Endothelial cell of umbilical vein (primary cell): ENCODE measurements around the gene NSFL1C. TPM values are rescaled to one million over a fixed set of nuclear protein-coding genes. Genes with fewer than 3 reads are reported as not detected.

Experiments
- BruUV-seq: library from RNA; stranded (reverse); fragments of 400-500 nt; replicated peaks from 2 replicates; lab custom pipeline; 2021; lab: Mats Ljungman, UMichigan
- CTCF ChIA-PET: fragments of 300-600, 350-600 bp; sonication (Branson Sonifier 250); formaldehyde crosslinking; loops from one replicate; lab custom pipeline; 2021; ENCODE audit warnings: antibody characterized with exemption, inconsistent platforms; lab: Charles Lee
- POLR2A ChIA-PET: fragments of 300-600, 350-600 bp; sonication (Branson Sonifier 250); formaldehyde crosslinking; loops from one replicate; lab custom pipeline; 2021; ENCODE audit warnings: antibody characterized with exemption, inconsistent platforms; lab: Charles Lee
- DNase-seq: peaks from one replicate; pipeline ENCODE4 v3.0.0-alpha.2; 2011; ENCODE audit warnings: low read depth, low spot score
- FAIRE-seq: peaks from 2 replicates; lab custom pipeline; 2011; peaks lifted over from hg19 to GRCh38; lab: Jason Lieb, UNC
- H2AFZ ChIP-seq: 2 replicates; pipeline ENCODE4 v1.6.0; 2012; ENCODE audit warnings: low read depth, low read length, control low read depth, inconsistent platforms
- H3K27ac ChIP-seq: 2 replicates; pipeline ENCODE4 v1.5.1; 2011; ENCODE audit warnings: low read depth, mild to moderate bottlenecking, control low read depth, low read length, moderate library complexity; ENCODE audit not compliant: insufficient read depth
- H3K27me3 ChIP-seq, 2 experiments: 2 replicates each; pipeline versions ENCODE4 v1.6.0 to v1.6.1; 2011; ENCODE audit warnings: low read length in 2 of 2, mixed read lengths in 1 of 2; ENCODE audit not compliant: control insufficient read depth in 2 of 2, insufficient read depth in 2 of 2
- H3K36me3 ChIP-seq, 2 experiments: 2 replicates in 1 of 2; 3 replicates in 1 of 2; pipeline ENCODE4 v1.5.1; 2011; ENCODE audit warnings: low read length in 2 of 2, mild to moderate bottlenecking in 1 of 2, moderate library complexity in 1 of 2; ENCODE audit not compliant: control insufficient read depth in 2 of 2, insufficient read depth in 2 of 2; ENCODE audit errors: extremely low read depth in 1 of 2
- H3K4me1 ChIP-seq: 3 replicates; pipeline ENCODE4 v1.5.1; 2011; ENCODE audit warnings: mild to moderate bottlenecking, low read length; ENCODE audit not compliant: control insufficient read depth, insufficient read depth; ENCODE audit errors: extremely low read depth
- H3K4me2 ChIP-seq: 2 replicates; pipeline ENCODE4 v1.6.1; 2011; ENCODE audit warnings: low read length, control low read depth, mixed read lengths; ENCODE audit not compliant: insufficient read depth
- H3K4me3 ChIP-seq, 3 experiments: fragments of 200-600 bp in 1 of 3; sonication (generic), shearing (Covaris generic) in 1 of 3; replicated peaks in 1 of 3; 2 replicates each; pipeline ENCODE4 v1.5.1; 2011 to 2016; ENCODE audit warnings: control low read depth in 3 of 3, low read length in 3 of 3, mild to moderate bottlenecking in 2 of 3, inconsistent platforms in 1 of 3, low read depth in 1 of 3, moderate library complexity in 1 of 3; ENCODE audit not compliant: insufficient read depth in 1 of 3
- H3K79me2 ChIP-seq: 2 replicates; pipeline ENCODE4 v1.6.0; 2012; ENCODE audit warnings: low read length, inconsistent platforms; ENCODE audit not compliant: control insufficient read depth, insufficient read depth
- H3K9ac ChIP-seq: replicated peaks from 2 replicates; pipeline ENCODE3; 2011; ENCODE audit warnings: low read length, control low read depth; ENCODE audit not compliant: insufficient read depth; ENCODE audit errors: extremely low read depth
- H3K9me1 ChIP-seq: replicated peaks from 3 replicates; pipeline ENCODE4 v1.6.0; 2011; ENCODE audit warnings: mild to moderate bottlenecking, low read length; ENCODE audit not compliant: control insufficient read depth, insufficient read depth; ENCODE audit errors: extremely low read depth
- H3K9me3 ChIP-seq: replicated peaks from 2 replicates; pipeline ENCODE4 v1.5.1; 2012; ENCODE audit warnings: low read length, inconsistent platforms; ENCODE audit not compliant: control insufficient read depth, insufficient read depth
- H4K20me1 ChIP-seq: replicated peaks from 2 replicates; pipeline ENCODE3; 2011; ENCODE audit warnings: mild to moderate bottlenecking, low read length; ENCODE audit not compliant: control insufficient read depth, insufficient read depth; ENCODE audit errors: extremely low read depth
- EZH2 ChIP-seq: IDR thresholded peaks from 2 replicates; pipeline ENCODE4 v1.6.1; 2012; ENCODE audit warnings: borderline replicate concordance, low read depth, mild to moderate bottlenecking, moderate library complexity, low read length, inconsistent platforms; ENCODE audit not compliant: severe bottlenecking
- FOS ChIP-seq: IDR thresholded peaks from 2 replicates; pipeline ENCODE4 v1.6.1; 2011; ENCODE audit warnings: mild to moderate bottlenecking, low read length, moderate library complexity, borderline replicate concordance; ENCODE audit not compliant: insufficient read depth
- GATA2 ChIP-seq: IDR thresholded peaks from 2 replicates; pipeline ENCODE4 v1.7.0; 2011; ENCODE audit warnings: low read depth, mild to moderate bottlenecking, moderate library complexity, mixed read lengths, low read length; ENCODE audit not compliant: insufficient read length, insufficient read depth
- JUN ChIP-seq: IDR thresholded peaks from 2 replicates; pipeline ENCODE4 v1.6.1; 2011; ENCODE audit warnings: borderline replicate concordance, low read depth; ENCODE audit not compliant: insufficient read length, insufficient read depth
- MYC ChIP-seq: IDR thresholded peaks from one replicate; pipeline ENCODE4 v1.6.1; 2011; ENCODE audit warnings: mild to moderate bottlenecking, low read depth, low read length
- POLR2A ChIP-seq: IDR thresholded peaks from 2 replicates; pipeline ENCODE4 v1.6.1; 2012; ENCODE audit warnings: low read depth, mild to moderate bottlenecking, control low read depth, low read length
- POLR2AphosphoS5 ChIP-seq: IDR thresholded peaks from 2 replicates; pipeline ENCODE4 v1.6.1; 2012; ENCODE audit warnings: low read depth, mild to moderate bottlenecking, control low read depth, low read length, moderate library complexity; ENCODE audit not compliant: insufficient read depth
- dilution Hi-C: fragments of 300-500 bp; cut with MboI; formaldehyde crosslinking; loops from one replicate; pipeline ENCODE4 v1.15.0; 2019; ENCODE audit warnings: low sequenced_read_pairs; ENCODE audit not compliant: extremely low pct_ligation_motif_present
- intact Hi-C: fragments of 100-400 bp; cut with micrococcal nuclease; formaldehyde crosslinking; loops from one replicate; pipeline ENCODE4 v1.10.0; 2022
- polyA plus RNA-seq, 4 experiments: library from polyadenylated mRNA; depleted of rRNA in 3 of 4; stranded (reverse) in 3 of 4; unstranded in 1 of 4; fragments of >200 nt; gene quantifications; 2 replicates each; pipeline versions ENCODE4 v1.2.1 to v1.2.3, GENCODE V29; 2011 to 2012; ENCODE audit warnings: missing spikeins in 1 of 4
- total RNA-seq: library from RNA; stranded (reverse); gene quantifications from 2 replicates; pipeline ENCODE4 v1.2.3, GENCODE V29; 2021
- TF ChIP-seq, protein P1 (sequence below): IDR thresholded peaks from 2 replicates; pipeline ENCODE4 v1.6.1; 2011; ENCODE audit not compliant: insufficient read depth, insufficient read length
- TF ChIP-seq, protein P2 (sequence below), 2 donors: IDR thresholded peaks; 1 replicate in 1 of 2; 2 replicates in 1 of 2; pipeline ENCODE4 v1.5.1; 2011; ENCODE audit warnings: low read length in 2 of 2, mild to moderate bottlenecking in 2 of 2, moderate library complexity in 2 of 2, control low read depth in 1 of 2, inconsistent platforms in 1 of 2, low read depth in 1 of 2; ENCODE audit not compliant: insufficient read depth in 1 of 2; ENCODE audit errors: extremely low read depth in 1 of 2

NSFL1C gene
- total and polyA plus RNA-seq, 2 donors (not counting 3 experiments of a cell fraction or from before 2014, with no cell fraction given) = 27.3 to 95.7 TPM

GRCh38 chr20:1401451-1401907 lies 65.2 kb downstream of the NSFL1C start:
- TF ChIP-seq POLR2AphosphoS5 (no peak), POLR2A (no peak), EZH2 (no peak), FOS (no peak), JUN (no peak), GATA2 (no peak), MYC (no peak)
- TF ChIP-seq, protein P1, sequence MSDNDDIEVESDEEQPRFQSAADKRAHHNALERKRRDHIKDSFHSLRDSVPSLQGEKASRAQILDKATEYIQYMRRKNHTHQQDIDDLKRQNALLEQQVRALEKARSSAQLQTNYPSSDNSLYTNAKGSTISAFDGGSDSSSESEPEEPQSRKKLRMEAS = no peak
- TF ChIP-seq, protein P2, sequence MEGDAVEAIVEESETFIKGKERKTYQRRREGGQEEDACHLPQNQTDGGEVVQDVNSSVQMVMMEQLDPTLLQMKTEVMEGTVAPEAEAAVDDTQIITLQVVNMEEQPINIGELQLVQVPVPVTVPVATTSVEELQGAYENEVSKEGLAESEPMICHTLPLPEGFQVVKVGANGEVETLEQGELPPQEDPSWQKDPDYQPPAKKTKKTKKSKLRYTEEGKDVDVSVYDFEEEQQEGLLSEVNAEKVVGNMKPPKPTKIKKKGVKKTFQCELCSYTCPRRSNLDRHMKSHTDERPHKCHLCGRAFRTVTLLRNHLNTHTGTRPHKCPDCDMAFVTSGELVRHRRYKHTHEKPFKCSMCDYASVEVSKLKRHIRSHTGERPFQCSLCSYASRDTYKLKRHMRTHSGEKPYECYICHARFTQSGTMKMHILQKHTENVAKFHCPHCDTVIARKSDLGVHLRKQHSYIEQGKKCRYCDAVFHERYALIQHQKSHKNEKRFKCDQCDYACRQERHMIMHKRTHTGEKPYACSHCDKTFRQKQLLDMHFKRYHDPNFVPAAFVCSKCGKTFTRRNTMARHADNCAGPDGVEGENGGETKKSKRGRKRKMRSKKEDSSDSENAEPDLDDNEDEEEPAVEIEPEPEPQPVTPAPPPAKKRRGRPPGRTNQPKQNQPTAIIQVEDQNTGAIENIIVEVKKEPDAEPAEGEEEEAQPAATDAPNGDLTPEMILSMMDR (IDR thresholded peaks at IDR 0.05; ENCODE audit: extremely low read depth in 1 of 2, insufficient read depth in 1 of 2, low read depth in 1 of 2, low read length in 2 of 2) = no peak
- intact Hi-C loops = no loop called here
- no peak for FAIRE-seq

More at GRCh38 chr20:1401451-1401907, 65.2 kb downstream of the NSFL1C start:
- ChIA-PET CTCF (interaction anchor here (2.0 kb wide), 1 partner anchor 24 kb away, joined by 7 read pairs; no protein-coding TSS in a partner anchor), POLR2A (interaction anchor here (0.7 kb wide), 1 partner anchor 18 kb away, joined by 4 read pairs; no protein-coding TSS in a partner anchor)
- Histone ChIP-seq H3K27ac (peak overlapping the region; percentile 7), H3K4me1 (peaks cover 30% of the 10 kb centered on the region), H2AFZ (no peak overlapping the region), H3K9me3 (peaks cover 4% of the 10 kb centered on the region), H3K79me2 (no peaks in the 10 kb centered on the region), H3K4me3 (no peak overlapping the region), H3K36me3 (no peaks in the 10 kb centered on the region), H3K27me3 (no peaks in the 10 kb centered on the region), H3K9ac (no peak overlapping the region), H4K20me1 (no peaks in the 10 kb centered on the region), H3K4me2 (no peak overlapping the region), H3K9me1 (no peaks in the 10 kb centered on the region)
- no TSS peak for BruUV-seq
- DNase-seq = no peak
- dilution Hi-C loops = no loop called here
